Hematopoietic multipotent progenitor cell treated with erythropoietin and hydrocortisone succinate and interleukin-3 and kit ligand, for 15 days (in vitro differentiated cells): Measurements from ENCODE around the gene PPP2R5C.

Experiments used
- DNase-seq: peaks from one replicate; pipeline ENCODE4 v3.0.0-alpha.2; 2015; ENCODE audit warnings: low spot score

The PPP2R5C gene

DNA sequence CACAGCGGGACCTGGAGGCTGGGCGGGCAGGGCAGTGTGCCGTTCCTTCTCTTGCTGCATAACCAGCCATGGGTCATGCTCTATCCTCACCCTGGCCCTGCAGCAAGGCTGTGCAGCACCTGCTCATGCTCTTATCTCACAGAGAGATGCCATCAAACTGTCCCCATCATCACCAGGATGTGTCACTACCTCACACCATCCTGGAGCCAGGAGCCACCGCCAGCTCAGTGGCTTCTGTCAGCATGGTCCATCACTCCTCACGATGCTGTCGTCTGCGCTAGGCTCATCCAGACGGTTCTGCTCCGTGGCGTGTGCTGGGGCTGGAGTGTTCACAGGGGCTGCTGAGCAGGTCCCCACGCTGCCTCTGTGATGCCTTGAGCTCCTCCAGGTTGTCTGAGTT is 125.7 kb downstream of the PPP2R5C start:
- no peak for DNase-seq

DNA sequence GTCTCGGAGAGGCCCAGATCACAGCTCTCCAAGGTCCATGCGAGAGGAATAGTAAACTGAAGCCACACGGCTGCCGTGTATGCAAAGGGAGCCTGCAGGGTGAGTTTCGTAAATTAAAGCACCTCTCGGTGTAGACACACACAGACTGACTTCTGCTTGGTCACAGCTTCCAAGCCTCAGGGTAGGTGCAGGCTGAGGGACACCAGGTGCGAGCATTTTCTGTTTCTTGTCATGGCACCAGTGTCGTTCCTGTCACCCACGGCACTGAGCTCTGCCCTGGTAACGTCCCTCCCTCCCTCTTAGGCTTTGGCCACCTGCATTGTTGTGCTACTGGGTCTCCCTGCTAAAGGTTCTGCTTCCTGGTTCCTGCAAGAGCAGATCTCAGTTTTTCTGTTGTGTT is 126.7 kb downstream of the PPP2R5C start:
- DNase-seq, result no peak

GRCh38 chr14:101889366-101889765 is 127.9 kb downstream of the PPP2R5C start:
- no peak for DNase-seq

GRCh38 chr14:101889898-101890297 is 128.4 kb downstream of the PPP2R5C start:
- no peak for DNase-seq

GRCh38 chr14:101891471-101891870 is 130.0 kb downstream of the PPP2R5C start:
- no peak for DNase-seq

- no peak for DNase-seq
Measured at GRCh38 chr14:101893759-101894158, 132.2 kb downstream of the PPP2R5C start.

GRCh38 chr14:101894365-101895081 is 133.0 kb downstream of the PPP2R5C start:
- no peak for DNase-seq

GRCh38 chr14:101895256-101895655 is 133.7 kb downstream of the PPP2R5C start:
- no peak for DNase-seq

- DNase-seq, result no peak
Measured at GRCh38 chr14:101897326-101897725, 135.8 kb downstream of the PPP2R5C start.

- no peak for DNase-seq
Measured at GRCh38 chr14:101898416-101898815, 136.9 kb downstream of the PPP2R5C start.

DNA sequence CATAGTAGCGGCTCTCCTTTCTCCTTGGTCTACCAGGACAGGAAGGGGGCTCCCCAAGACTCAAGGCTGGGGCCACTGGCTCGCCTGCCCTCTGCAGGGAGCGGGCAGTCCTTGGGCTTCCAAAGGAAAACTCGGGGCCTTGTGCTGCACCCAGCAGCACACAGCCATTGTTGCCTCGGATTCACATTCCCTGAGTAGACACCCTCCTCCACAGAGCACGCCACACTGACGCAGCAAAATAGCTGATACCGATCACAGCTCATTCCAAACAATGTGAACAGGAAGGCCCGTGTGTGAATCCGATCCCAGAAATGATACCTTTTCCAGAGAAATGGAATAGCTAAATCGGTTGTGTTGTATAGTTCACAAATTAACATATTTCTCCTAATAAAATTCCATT is 137.8 kb downstream of the PPP2R5C start:
- DNase-seq, result no peak

- no peak for DNase-seq
Measured at GRCh38 chr14:101900253-101900652, 138.7 kb downstream of the PPP2R5C start.

GRCh38 chr14:101903111-101903561 is 141.6 kb downstream of the PPP2R5C start:
- DNase-seq, result no peak

DNA sequence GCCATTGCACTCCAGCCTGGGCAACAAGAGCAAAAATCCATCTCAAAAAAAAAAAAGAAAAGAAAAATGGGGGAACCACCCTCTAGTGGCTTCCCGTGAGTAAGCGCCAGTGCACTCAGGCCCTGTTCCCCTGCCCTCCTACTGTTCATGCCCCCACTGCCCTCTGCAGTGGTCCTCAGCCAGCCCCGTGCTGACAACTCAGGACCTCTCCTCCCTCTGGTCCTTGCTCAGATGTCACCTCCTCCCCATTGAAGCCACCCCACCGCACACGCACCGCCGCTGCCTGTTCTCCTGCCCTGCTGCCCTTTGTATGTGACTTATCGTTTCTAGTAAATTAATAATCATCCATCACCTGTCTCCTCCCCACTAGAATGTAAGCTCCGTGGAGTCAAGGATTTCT is 144.1 kb downstream of the PPP2R5C start:
- DNase-seq, result no peak

DNA sequence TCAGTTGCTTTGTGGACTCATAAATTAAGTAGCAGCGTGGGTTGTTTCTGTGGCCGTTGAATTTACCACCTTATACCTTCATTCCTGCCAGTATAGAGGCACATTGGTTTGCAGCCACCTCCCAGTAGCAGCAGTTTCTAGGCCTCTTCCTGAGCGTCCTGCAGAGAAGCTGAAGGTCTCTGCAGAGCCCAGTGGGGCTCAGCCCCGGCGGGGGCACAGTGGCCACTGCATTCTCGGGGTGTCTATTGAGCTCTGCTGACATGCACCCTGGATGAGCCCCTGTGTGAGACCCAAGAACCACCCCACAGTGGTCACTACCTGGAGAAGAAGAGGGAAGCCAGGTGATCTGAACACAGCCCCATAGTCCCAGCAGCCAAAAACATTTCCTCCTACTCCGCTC is 145.1 kb downstream of the PPP2R5C start:
- DNase-seq, result no peak

DNA sequence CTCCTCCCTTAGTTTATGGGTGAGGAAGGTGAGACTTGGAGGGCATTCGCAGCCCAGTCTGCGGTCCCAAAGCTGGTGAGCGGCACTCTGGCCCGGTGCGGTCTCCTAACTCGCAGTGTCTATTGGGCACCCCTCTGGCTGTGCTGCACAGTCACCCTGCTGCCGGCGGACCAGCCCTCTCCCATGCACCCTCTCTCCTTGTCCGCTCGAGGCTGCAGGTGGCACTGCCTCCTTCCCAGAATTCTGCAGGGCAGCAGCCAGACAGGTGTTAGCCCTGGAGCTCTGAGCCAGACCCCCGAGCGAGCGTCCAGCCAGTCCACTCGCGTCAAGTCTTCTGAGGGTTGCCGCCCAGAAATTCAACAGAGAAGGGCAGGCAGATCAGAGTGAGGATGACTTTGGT is 146.1 kb downstream of the PPP2R5C start:
- DNase-seq, result no peak

GRCh38 chr14:101908795-101909194 is 147.3 kb downstream of the PPP2R5C start:
- no peak for DNase-seq

DNA sequence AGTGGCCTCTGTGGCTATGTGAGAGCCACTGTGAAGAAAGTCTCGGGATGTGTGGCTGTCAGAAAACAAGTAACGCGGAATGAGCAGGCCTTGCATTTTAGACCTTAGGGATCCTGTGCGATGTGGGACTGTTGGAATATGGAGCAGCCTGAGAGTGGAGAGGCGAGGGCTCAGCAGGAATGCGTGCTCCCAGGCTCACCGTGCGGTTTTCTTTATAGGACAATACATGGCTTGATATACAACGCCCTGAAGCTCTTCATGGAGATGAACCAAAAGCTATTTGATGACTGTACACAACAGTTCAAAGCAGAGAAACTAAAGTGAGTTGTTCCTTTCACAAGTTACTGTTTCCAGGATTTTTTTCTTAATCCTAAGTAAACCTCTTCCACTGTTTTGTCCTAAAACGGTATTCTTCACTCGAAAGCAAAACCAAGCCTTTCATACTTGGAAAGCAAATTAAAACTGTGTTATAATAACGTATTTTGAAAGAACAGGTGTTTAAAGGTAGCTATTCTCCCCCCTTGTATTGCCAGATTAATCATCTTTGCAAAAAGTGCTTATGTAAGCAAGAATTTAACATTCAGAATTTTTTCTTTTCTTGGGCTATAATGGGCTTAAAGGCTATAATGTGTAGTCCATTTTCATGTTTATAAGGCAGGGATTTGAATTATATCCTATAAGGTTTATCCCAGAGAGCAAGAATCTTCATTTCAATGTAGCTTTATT is 148.0 kb downstream of the PPP2R5C start:
- DNase-seq, result no peak

DNA sequence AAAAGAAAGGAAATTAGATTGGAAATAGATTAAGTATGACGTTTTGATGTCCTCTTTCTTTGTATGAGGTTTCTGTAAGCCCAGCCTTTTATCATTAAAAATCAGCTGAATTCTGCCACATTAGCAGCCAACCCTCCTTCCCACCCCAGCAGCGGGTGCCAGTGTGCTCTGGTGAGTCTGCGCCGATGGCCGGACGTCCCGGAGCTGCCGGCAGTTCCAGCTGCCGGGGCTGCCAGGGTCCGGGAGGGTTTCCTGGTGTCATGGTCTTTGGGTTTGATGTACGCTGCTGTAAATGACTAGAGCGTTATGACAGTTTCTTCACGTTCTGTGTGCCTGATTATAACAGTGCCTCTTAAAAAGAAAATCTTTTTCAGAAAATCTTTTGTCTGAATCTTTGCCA is 151.3 kb downstream of the PPP2R5C start:
- no peak for DNase-seq

DNA sequence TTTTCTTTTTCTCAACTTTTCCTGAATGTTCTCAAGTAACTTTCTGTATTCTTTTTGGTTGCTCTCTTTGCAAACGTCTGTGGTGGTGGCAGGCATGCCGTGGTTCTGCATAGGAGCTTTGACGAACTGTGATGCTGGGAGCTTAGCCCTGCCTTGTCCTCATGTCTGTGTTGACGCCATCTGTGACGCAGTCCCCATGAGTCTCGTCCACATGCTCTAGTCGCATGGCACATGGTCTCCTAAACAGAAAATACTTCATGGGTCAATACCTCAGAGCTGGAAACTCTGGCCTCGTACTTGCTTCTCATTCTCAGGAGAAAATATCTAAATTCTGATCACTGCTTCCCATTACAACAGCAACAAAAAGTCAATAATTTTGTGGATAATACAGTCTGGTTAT is 152.6 kb downstream of the PPP2R5C start:
- DNase-seq, result no peak

DNA sequence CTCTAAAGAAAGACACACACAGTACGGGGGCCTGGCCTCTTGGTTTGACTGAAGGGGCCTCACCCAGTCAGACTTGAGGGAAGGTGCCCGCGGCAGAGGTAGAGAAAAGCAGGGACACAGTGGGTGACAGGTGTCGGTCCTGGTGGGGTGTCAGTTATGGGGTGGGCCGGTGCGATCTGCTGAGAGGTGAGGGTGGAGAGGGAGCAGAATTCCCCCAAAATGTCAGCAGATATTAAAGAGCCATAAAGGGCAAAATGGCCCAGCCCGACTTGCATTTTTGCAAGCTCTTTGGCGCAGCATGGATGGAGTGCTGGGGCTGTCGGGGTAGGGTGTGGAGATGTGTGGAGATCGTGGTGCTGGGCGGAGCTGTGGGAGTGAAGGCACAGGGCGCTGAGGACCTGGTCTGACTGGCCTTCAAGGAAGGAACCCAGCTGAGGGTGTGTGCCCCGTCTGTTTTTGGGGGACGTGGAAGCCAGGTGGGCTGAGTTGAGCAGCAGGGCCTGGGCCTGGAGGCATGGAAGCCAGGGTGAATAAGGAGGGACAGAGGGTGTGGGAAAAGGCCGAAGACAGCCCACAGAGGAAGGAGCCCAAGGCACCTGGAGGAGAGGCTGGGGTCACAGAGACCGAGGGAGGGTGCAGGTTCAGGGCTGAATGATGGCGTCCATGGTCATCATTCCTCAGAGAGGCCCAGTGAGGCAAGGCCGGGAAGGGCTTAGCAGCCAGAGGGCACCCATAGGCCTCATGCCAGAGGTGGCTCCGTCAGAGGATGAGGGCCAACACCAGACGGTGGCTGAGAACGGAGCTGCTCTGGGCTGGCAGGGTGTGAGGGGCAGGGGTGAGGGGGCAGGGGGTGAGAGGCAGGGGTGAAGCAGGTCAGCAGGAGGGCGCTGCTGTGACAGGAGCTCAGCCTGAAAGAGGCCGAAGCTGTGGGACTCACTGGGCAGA is 154.6 kb downstream of the PPP2R5C start:
- DNase-seq, result no peak

- no peak for DNase-seq
Measured at GRCh38 chr14:101916816-101917412, 155.4 kb downstream of the PPP2R5C start.
